Neural cell (in vitro differentiated cells): Measurements from ENCODE around the gene SMIM10L1. TPM values are rescaled to one million over a fixed set of nuclear protein-coding genes. Genes with fewer than 3 reads are reported as not detected.

ENCODE experiments used
- H2AFZ ChIP-seq: fragments of 200-600, 300-800 bp; sonication (generic), shearing (Covaris generic); 2 replicates; pipeline ENCODE4 v1.6.0; 2014; ENCODE audit warnings: low read depth, mild to moderate bottlenecking, antibody characterized with exemption, low read length, moderate library complexity
- H3F3A ChIP-seq: fragments of 200-600 bp; shearing (Covaris generic); 2 replicates; pipeline ENCODE4 v1.6.1; 2016; ENCODE audit warnings: mild to moderate bottlenecking, moderate library complexity, mixed read lengths, antibody characterized with exemption, low read length; ENCODE audit not compliant: insufficient read depth, poor library complexity, severe bottlenecking
- H3K27ac ChIP-seq: fragments of 200-600, 300-800 bp; sonication (generic), shearing (Covaris generic); 2 replicates; pipeline ENCODE4 v1.5.1; 2014; ENCODE audit warnings: mild to moderate bottlenecking, low read length, moderate library complexity
- H3K27me3 ChIP-seq: fragments of 300-800, 200-600 bp; sonication (generic), shearing (Covaris generic); 2 replicates; pipeline ENCODE4 v1.6.0; 2014; ENCODE audit warnings: mild to moderate bottlenecking, low read depth, low read length, moderate library complexity; ENCODE audit not compliant: insufficient read depth
- H3K36me3 ChIP-seq: fragments of 300-800, 200-600 bp; sonication (generic), shearing (Covaris generic); 2 replicates; pipeline ENCODE4 v1.5.1; 2014; ENCODE audit warnings: mild to moderate bottlenecking, antibody characterized with exemption, low read length, moderate library complexity; ENCODE audit not compliant: insufficient read depth
- H3K4me2 ChIP-seq: fragments of 300-800, 200-600 bp; sonication (generic), shearing (Covaris generic); 2 replicates; pipeline ENCODE4 v1.6.0; 2014; ENCODE audit warnings: mild to moderate bottlenecking, low read length
- H3K4me3 ChIP-seq: fragments of 300-800, 200-600 bp; sonication (generic), shearing (Covaris generic); 2 replicates; pipeline ENCODE4 v1.5.1; 2014; ENCODE audit warnings: mild to moderate bottlenecking, low read length, moderate library complexity
- H3K79me2 ChIP-seq: fragments of 200-600 bp; shearing (Covaris generic); replicated peaks from 2 replicates; pipeline ENCODE4 v1.6.0; 2014; ENCODE audit warnings: mild to moderate bottlenecking, low read length, moderate library complexity; ENCODE audit not compliant: insufficient read depth
- H3K9ac ChIP-seq: fragments of 300-800, 200-600 bp; sonication (generic), shearing (Covaris generic); 2 replicates; pipeline ENCODE4 v1.6.1; 2016; ENCODE audit warnings: mild to moderate bottlenecking, low read length, mixed read lengths
- H3K9me2 ChIP-seq: fragments of 200-600 bp; shearing (Covaris generic); 2 replicates; pipeline ENCODE4 v1.6.1; 2016; ENCODE audit warnings: mild to moderate bottlenecking, low read length, mixed read lengths; ENCODE audit not compliant: insufficient read depth
- H3K9me3 ChIP-seq: fragments of 200-600, 300-800 bp; sonication (generic), shearing (Covaris generic); 2 replicates; pipeline ENCODE4 v1.6.1; 2016; ENCODE audit warnings: mild to moderate bottlenecking, mixed run types, low read length, moderate library complexity, mixed read lengths
- H4K20me1 ChIP-seq: fragments of 200-600 bp; shearing (Covaris generic); 2 replicates; pipeline ENCODE4 v1.6.1; 2016; ENCODE audit warnings: mild to moderate bottlenecking, mixed run types; ENCODE audit not compliant: insufficient read depth
- EP300 ChIP-seq: fragments of 450-650 bp; conservative IDR thresholded peaks from 2 replicates; pipeline ENCODE4 v1.6.1; 2014; ENCODE audit warnings: antibody characterized with exemption, mild to moderate bottlenecking, moderate library complexity; ENCODE audit not compliant: poor library complexity, severe bottlenecking
- EZH2 ChIP-seq: fragments of 200-600, 300-800 bp; shearing (Covaris generic), sonication (generic); IDR thresholded peaks from 2 replicates; pipeline ENCODE4 v1.6.1; 2014; ENCODE audit warnings: antibody characterized with exemption, low read length, borderline replicate concordance, mild to moderate bottlenecking; ENCODE audit not compliant: insufficient read depth, poor library complexity, severe bottlenecking
- MXI1 ChIP-seq: fragments of 450-650 bp; conservative IDR thresholded peaks from 2 replicates; pipeline ENCODE4 v1.6.1; 2014; ENCODE audit warnings: antibody characterized with exemption, mild to moderate bottlenecking; ENCODE audit not compliant: poor library complexity, severe bottlenecking
- POLR2AphosphoS5 ChIP-seq: IDR thresholded peaks from 2 replicates; pipeline ENCODE4 v1.6.1; 2012
- RAD21 ChIP-seq: fragments of 450-650 bp; conservative IDR thresholded peaks from 2 replicates; pipeline ENCODE4 v1.6.1; 2014; ENCODE audit warnings: antibody characterized with exemption, mild to moderate bottlenecking, moderate library complexity
- REST ChIP-seq: IDR thresholded peaks from 2 replicates; pipeline ENCODE4 v1.6.1; 2012; ENCODE audit warnings: borderline replicate concordance
- SMC3 ChIP-seq: fragments of 450-650 bp; conservative IDR thresholded peaks from 2 replicates; pipeline ENCODE4 v1.6.1; 2014; ENCODE audit warnings: antibody characterized with exemption, mild to moderate bottlenecking, moderate library complexity; ENCODE audit not compliant: poor library complexity
- TAF1 ChIP-seq: IDR thresholded peaks from 2 replicates; pipeline ENCODE4 v1.6.1; 2012; ENCODE audit warnings: low read depth
- polyA plus RNA-seq: library from polyadenylated mRNA; depleted of rRNA; stranded (reverse); fragments of >200 nt; gene quantifications from 2 replicates; pipeline ENCODE4 v1.2.3, GENCODE V29; 2014
- TF ChIP-seq, protein P1 (sequence below): fragments of 450-650 bp; IDR thresholded peaks from 2 replicates; pipeline ENCODE4 v1.5.1; 2014; ENCODE audit warnings: antibody characterized with exemption, mild to moderate bottlenecking, moderate library complexity; ENCODE audit not compliant: poor library complexity, severe bottlenecking

The SMIM10L1 gene
- polyA plus RNA-seq, 1 donor from 2014 or later: 22.0 TPM

DNA sequence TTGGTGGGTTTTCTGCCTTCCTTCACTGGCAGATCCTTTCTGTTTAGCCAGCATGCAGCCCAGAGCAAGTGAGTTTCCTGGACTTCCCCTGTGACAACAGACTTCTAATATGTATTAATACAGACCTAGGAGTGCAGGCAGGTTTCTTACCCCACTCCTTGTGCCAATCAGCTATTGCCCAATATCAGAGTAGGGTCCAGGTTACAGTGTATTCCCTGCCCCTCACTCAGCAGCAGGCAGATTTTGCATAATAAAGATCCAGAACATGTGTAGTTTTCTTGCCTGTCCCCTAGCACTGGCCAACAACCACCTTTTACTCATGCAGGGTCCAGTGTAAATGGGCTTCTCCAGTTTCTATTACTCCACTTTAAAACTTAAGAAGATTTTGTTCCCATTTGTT is 4.7 kb upstream of the SMIM10L1 start:
- Histone ChIP-seq H3K36me3 (peaks cover 4% of the 10 kb centered on the region), H3K9me3 (no peaks in the 10 kb centered on the region)

GRCh38 chr12:11170810-11171144 is 217 bp upstream of the SMIM10L1 start:
- no peaks in the 10 kb centered on the region for H3K9me3 ChIP-seq
- peak overlapping the region; percentile 97 for H3K4me2 ChIP-seq
- TF ChIP-seq REST (no peak), RAD21 (no peak), EZH2 (no peak), EP300 (no peak), POLR2AphosphoS5 (no peak), TAF1 (no peak), SMC3 (no peak), MXI1 (no peak)
- TF ChIP-seq, protein P1, sequence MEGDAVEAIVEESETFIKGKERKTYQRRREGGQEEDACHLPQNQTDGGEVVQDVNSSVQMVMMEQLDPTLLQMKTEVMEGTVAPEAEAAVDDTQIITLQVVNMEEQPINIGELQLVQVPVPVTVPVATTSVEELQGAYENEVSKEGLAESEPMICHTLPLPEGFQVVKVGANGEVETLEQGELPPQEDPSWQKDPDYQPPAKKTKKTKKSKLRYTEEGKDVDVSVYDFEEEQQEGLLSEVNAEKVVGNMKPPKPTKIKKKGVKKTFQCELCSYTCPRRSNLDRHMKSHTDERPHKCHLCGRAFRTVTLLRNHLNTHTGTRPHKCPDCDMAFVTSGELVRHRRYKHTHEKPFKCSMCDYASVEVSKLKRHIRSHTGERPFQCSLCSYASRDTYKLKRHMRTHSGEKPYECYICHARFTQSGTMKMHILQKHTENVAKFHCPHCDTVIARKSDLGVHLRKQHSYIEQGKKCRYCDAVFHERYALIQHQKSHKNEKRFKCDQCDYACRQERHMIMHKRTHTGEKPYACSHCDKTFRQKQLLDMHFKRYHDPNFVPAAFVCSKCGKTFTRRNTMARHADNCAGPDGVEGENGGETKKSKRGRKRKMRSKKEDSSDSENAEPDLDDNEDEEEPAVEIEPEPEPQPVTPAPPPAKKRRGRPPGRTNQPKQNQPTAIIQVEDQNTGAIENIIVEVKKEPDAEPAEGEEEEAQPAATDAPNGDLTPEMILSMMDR: no peak
- H3K9ac ChIP-seq: peak overlapping the region; percentile 78
- peak overlapping the region; percentile 92 for H3K27ac ChIP-seq
- H3F3A ChIP-seq: no peaks in the 10 kb centered on the region
- H3K9me2 ChIP-seq: no peaks in the 10 kb centered on the region
- peaks cover 73% of the 10 kb centered on the region for H3K79me2 ChIP-seq
- no peaks in the 10 kb centered on the region for H3K27me3 ChIP-seq
- peak overlapping the region; percentile 70 for H3K4me3 ChIP-seq
- H4K20me1 ChIP-seq: no peaks in the 10 kb centered on the region
- no peaks in the 10 kb centered on the region for H3K36me3 ChIP-seq
- peak overlapping the region; percentile 0 for H2AFZ ChIP-seq

More for the DNA sequence above, 4.7 kb upstream of the SMIM10L1 start:
- no peaks in the 10 kb centered on the region for H3F3A ChIP-seq
- no peaks in the 10 kb centered on the region for H3K9me2 ChIP-seq
- H3K4me3 ChIP-seq: no peak overlapping the region
- no peak overlapping the region for H2AFZ ChIP-seq
- no peak overlapping the region for H3K27ac ChIP-seq
- no peaks in the 10 kb centered on the region for H4K20me1 ChIP-seq
- peaks cover 83% of the 10 kb centered on the region for H3K79me2 ChIP-seq
- TF ChIP-seq, protein P1: no peak
- no peak for TF ChIP-seq POLR2AphosphoS5
- no peak for TF ChIP-seq RAD21
- no peak for TF ChIP-seq MXI1
- no peak for TF ChIP-seq EP300
- TF ChIP-seq REST: no peak
- no peak for TF ChIP-seq SMC3
- TF ChIP-seq TAF1: no peak
- TF ChIP-seq EZH2: no peak
- H3K9ac ChIP-seq: no peak overlapping the region
- H3K27me3 ChIP-seq: no peaks in the 10 kb centered on the region
- no peak overlapping the region for H3K4me2 ChIP-seq
